Liver (tissue), 9 donors: ENCODE results near the gene ZDHHC11. TPM values are rescaled to one million over a fixed set of nuclear protein-coding genes. Genes with fewer than 3 reads are reported as not detected.

Experiments used
- DNase-seq: peaks from one replicate; pipeline ENCODE4 v3.0.0-alpha.2; 2017; ENCODE audit warnings: low spot score
- H3K27ac ChIP-seq, 2 donors: one replicate each; pipeline ENCODE4 v1.7.0; 2013; ENCODE audit warnings: inconsistent platforms in 2 of 2, low read length in 2 of 2, control low read depth in 1 of 2, low read depth in 1 of 2, mild to moderate bottlenecking in 1 of 2
- H3K27me3 ChIP-seq, 4 donors: one replicate each; pipeline versions ENCODE4 v1.6.1 to v1.7.0; 2013; ENCODE audit warnings: low read length in 3 of 4, inconsistent platforms in 1 of 4, mild to moderate bottlenecking in 1 of 4, moderate library complexity in 1 of 4; ENCODE audit not compliant: control insufficient read depth in 4 of 4, insufficient read depth in 4 of 4
- H3K36me3 ChIP-seq, 4 donors: one replicate each; pipeline versions ENCODE4 v1.6.1 to v1.7.0; 2013; ENCODE audit warnings: low read length in 3 of 4, mild to moderate bottlenecking in 3 of 4, low read depth in 1 of 4, moderate library complexity in 1 of 4; ENCODE audit not compliant: control insufficient read depth in 4 of 4, insufficient read depth in 3 of 4
- H3K4me1 ChIP-seq, 4 donors: one replicate each; pipeline versions ENCODE4 v1.6.1 to v1.7.0; 2013; ENCODE audit warnings: low read length in 3 of 4, mild to moderate bottlenecking in 3 of 4, moderate library complexity in 1 of 4; ENCODE audit not compliant: control insufficient read depth in 4 of 4, insufficient read depth in 4 of 4
- H3K4me3 ChIP-seq, 3 donors: one replicate each; pipeline versions ENCODE4 v1.6.1 to v1.7.0; 2013; ENCODE audit warnings: low read length in 3 of 3, control low read depth in 1 of 3, low read depth in 1 of 3, mild to moderate bottlenecking in 1 of 3
- H3K9ac ChIP-seq, 2 donors: one replicate each; pipeline ENCODE4 v1.7.0; 2013; ENCODE audit warnings: low read length in 2 of 2, mild to moderate bottlenecking in 2 of 2, moderate library complexity in 2 of 2, control low read depth in 1 of 2, low read depth in 1 of 2
- H3K9me3 ChIP-seq, 4 donors: one replicate each; pipeline versions ENCODE4 v1.6.1 to v1.7.0; 2013; ENCODE audit warnings: low read length in 3 of 4; ENCODE audit not compliant: control insufficient read depth in 4 of 4
- CTCF ChIP-seq: fragments of 150-350 bp; IDR thresholded peaks from 2 replicates; pipeline ENCODE4 v1.5.1; 2017; ENCODE audit warnings: improper control_type of control experiment, low read depth, low read length; ENCODE audit not compliant: missing input control
- EGR1 ChIP-seq, 2 donors: IDR thresholded peaks; 2 replicates each; pipeline ENCODE4 v1.6.1; 2016 to 2018; ENCODE audit warnings: antibody characterized with exemption in 2 of 2, low read depth in 2 of 2
- FOXA1 ChIP-seq: IDR thresholded peaks from 2 replicates; pipeline ENCODE4 v1.6.1; 2016; ENCODE audit warnings: antibody characterized with exemption
- FOXA2 ChIP-seq: IDR thresholded peaks from 2 replicates; pipeline ENCODE4 v1.6.1; 2016; ENCODE audit warnings: antibody characterized with exemption
- GABPA ChIP-seq, 2 donors: IDR thresholded peaks in 1 of 2; conservative IDR thresholded peaks in 1 of 2; 2 replicates each; pipeline ENCODE4 v1.6.1; 2016; ENCODE audit warnings: antibody characterized with exemption in 2 of 2, mild to moderate bottlenecking in 1 of 2, moderate library complexity in 1 of 2
- HNF4A ChIP-seq, 2 donors: conservative IDR thresholded peaks; 2 replicates each; pipeline ENCODE4 v1.6.1; 2016; ENCODE audit warnings: antibody characterized with exemption in 2 of 2, mild to moderate bottlenecking in 2 of 2
- HNF4G ChIP-seq: IDR thresholded peaks from 2 replicates; pipeline ENCODE4 v1.6.1; 2016; ENCODE audit warnings: antibody characterized with exemption
- JUND ChIP-seq, 2 donors: IDR thresholded peaks; 2 replicates each; pipeline ENCODE4 v1.6.1; 2016; ENCODE audit warnings: antibody characterized with exemption in 2 of 2
- MAX ChIP-seq: IDR thresholded peaks from 2 replicates; pipeline ENCODE4 v1.6.1; 2016; ENCODE audit warnings: antibody characterized with exemption
- NR2F2 ChIP-seq: IDR thresholded peaks from 2 replicates; pipeline ENCODE4 v1.6.1; 2016; ENCODE audit warnings: antibody characterized with exemption
- RAD21 ChIP-seq, 2 donors: IDR thresholded peaks; 2 replicates each; pipeline ENCODE4 v1.6.1; 2016; ENCODE audit warnings: antibody characterized with exemption in 2 of 2, mild to moderate bottlenecking in 2 of 2
- RXRA ChIP-seq, 2 donors: IDR thresholded peaks; 2 replicates each; pipeline ENCODE4 v1.6.1; 2017 to 2018; ENCODE audit warnings: antibody characterized with exemption in 2 of 2, mild to moderate bottlenecking in 1 of 2
- SP1 ChIP-seq: IDR thresholded peaks from 2 replicates; pipeline ENCODE4 v1.6.1; 2018; ENCODE audit warnings: antibody characterized with exemption, mild to moderate bottlenecking
- TAF1 ChIP-seq: conservative IDR thresholded peaks from 2 replicates; pipeline ENCODE4 v1.6.1; 2016; ENCODE audit warnings: antibody characterized with exemption, mild to moderate bottlenecking
- YY1 ChIP-seq: IDR thresholded peaks from 2 replicates; pipeline ENCODE4 v1.6.1; 2016; ENCODE audit warnings: antibody characterized with exemption, mild to moderate bottlenecking
- WGBS: extraction: QIAGEN DNeasy Blood & Tissue Kit; methylation state at CpG from one replicate; pipeline ENCODE4 v1.1.7; 2013; 5-methylcytosine and 5-hydroxymethylcytosine counted together
- polyA plus RNA-seq, 2 donors: library from polyadenylated mRNA; stranded (reverse) in 1 of 2; unstranded in 1 of 2; fragments of 200-250 nt in 1 of 2; fragments of >200 nt in 1 of 2; fragmentation: Nextera tagmentation in 1 of 2; extraction: Ambion mirVana in 1 of 2; gene quantifications; one replicate each; pipeline versions ENCODE4 v1.2.1 to v1.2.3, GENCODE V29; 2013 to 2015
- total RNA-seq, 2 donors: library from RNA; depleted of rRNA; stranded (reverse); fragments of >200 nt; gene quantifications; one replicate each; pipeline ENCODE4 v1.2.3, GENCODE V29; 2014
- TF ChIP-seq, protein P1 (sequence below): IDR thresholded peaks from 2 replicates; pipeline ENCODE4 v1.6.1; 2016; ENCODE audit warnings: antibody characterized with exemption
- TF ChIP-seq, protein P2 (sequence below): IDR thresholded peaks from 2 replicates; pipeline ENCODE4 v1.6.1; 2016; ENCODE audit warnings: antibody characterized with exemption
- TF ChIP-seq, protein P3 (sequence below): IDR thresholded peaks from 2 replicates; pipeline ENCODE4 v1.6.1; 2016; ENCODE audit warnings: antibody characterized with exemption, mild to moderate bottlenecking
- donor health status: healthy.
- donor health status: healthy.
- donor health status: healthy.
- donor health status: healthy.
- donor health status: healthy.

Gene ZDHHC11
- total and polyA plus RNA-seq, 4 donors = 0.93 to 3.2 (median 1.3) TPM

GRCh38 chr5:860506-861150 lies 9.8 kb upstream of the ZDHHC11 start:
- 95% methylated on average over 15 of the region's 15 CpGs for WGBS
- TF ChIP-seq FOXA2 (no peak), EGR1 (IDR thresholded peaks at IDR 0.05; ENCODE audit: low read depth in 2 of 2) (no peak), RAD21 (IDR thresholded peaks at IDR 0.05) (no peak), NR2F2 (no peak), MAX (no peak), CTCF (no peak), GABPA (IDR thresholded peaks at IDR 0.05 in 1 of 2, conservative IDR thresholded peaks at IDR 0.05 in 1 of 2) (no peak), RXRA (IDR thresholded peaks at IDR 0.05) (no peak), YY1 (no peak), JUND (IDR thresholded peaks at IDR 0.05) (no peak), FOXA1 (no peak), HNF4A (conservative IDR thresholded peaks at IDR 0.05) (no peak), HNF4G (no peak), SP1 (no peak), TAF1 (no peak)
- TF ChIP-seq, protein P1, sequence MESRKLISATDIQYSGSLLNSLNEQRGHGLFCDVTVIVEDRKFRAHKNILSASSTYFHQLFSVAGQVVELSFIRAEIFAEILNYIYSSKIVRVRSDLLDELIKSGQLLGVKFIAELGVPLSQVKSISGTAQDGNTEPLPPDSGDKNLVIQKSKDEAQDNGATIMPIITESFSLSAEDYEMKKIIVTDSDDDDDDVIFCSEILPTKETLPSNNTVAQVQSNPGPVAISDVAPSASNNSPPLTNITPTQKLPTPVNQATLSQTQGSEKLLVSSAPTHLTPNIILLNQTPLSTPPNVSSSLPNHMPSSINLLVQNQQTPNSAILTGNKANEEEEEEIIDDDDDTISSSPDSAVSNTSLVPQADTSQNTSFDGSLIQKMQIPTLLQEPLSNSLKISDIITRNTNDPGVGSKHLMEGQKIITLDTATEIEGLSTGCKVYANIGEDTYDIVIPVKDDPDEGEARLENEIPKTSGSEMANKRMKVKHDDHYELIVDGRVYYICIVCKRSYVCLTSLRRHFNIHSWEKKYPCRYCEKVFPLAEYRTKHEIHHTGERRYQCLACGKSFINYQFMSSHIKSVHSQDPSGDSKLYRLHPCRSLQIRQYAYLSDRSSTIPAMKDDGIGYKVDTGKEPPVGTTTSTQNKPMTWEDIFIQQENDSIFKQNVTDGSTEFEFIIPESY = no peak
- TF ChIP-seq, protein P2, sequence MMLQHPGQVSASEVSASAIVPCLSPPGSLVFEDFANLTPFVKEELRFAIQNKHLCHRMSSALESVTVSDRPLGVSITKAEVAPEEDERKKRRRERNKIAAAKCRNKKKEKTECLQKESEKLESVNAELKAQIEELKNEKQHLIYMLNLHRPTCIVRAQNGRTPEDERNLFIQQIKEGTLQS = no peak
- TF ChIP-seq, protein P3, sequence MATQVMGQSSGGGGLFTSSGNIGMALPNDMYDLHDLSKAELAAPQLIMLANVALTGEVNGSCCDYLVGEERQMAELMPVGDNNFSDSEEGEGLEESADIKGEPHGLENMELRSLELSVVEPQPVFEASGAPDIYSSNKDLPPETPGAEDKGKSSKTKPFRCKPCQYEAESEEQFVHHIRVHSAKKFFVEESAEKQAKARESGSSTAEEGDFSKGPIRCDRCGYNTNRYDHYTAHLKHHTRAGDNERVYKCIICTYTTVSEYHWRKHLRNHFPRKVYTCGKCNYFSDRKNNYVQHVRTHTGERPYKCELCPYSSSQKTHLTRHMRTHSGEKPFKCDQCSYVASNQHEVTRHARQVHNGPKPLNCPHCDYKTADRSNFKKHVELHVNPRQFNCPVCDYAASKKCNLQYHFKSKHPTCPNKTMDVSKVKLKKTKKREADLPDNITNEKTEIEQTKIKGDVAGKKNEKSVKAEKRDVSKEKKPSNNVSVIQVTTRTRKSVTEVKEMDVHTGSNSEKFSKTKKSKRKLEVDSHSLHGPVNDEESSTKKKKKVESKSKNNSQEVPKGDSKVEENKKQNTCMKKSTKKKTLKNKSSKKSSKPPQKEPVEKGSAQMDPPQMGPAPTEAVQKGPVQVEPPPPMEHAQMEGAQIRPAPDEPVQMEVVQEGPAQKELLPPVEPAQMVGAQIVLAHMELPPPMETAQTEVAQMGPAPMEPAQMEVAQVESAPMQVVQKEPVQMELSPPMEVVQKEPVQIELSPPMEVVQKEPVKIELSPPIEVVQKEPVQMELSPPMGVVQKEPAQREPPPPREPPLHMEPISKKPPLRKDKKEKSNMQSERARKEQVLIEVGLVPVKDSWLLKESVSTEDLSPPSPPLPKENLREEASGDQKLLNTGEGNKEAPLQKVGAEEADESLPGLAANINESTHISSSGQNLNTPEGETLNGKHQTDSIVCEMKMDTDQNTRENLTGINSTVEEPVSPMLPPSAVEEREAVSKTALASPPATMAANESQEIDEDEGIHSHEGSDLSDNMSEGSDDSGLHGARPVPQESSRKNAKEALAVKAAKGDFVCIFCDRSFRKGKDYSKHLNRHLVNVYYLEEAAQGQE = no peak
- Histone ChIP-seq H3K4me1 (peaks cover 0 to 2% (median 0%) of the 10 kb centered on the region in 4 donors), H3K9ac (no peak overlapping the region), H3K27me3 (no peaks in the 10 kb centered on the region), H3K27ac (no peak overlapping the region), H3K4me3 (no peak overlapping the region), H3K9me3 (no peaks in the 10 kb centered on the region), H3K36me3 (peaks cover 1 to 29% (median 10%) of the 10 kb centered on the region in 4 donors)
- no peak for DNase-seq
